SK-N-MC (cell line): ENCODE results near the gene CYP1A2.
"Not testable (repeated sequence)": the region's sequence is repeated elsewhere in the genome, so short reads cannot be mapped to it uniquely, and the experiment has no call there.

Source experiments
- DNase-seq: peaks from one replicate; pipeline ENCODE4 v3.0.0-alpha.2; 2011; ENCODE audit warnings: low read depth, low spot score
- H3K27ac ChIP-seq: fragments of 200-600 bp; sonication (generic); 2 replicates; pipeline ENCODE4 v1.5.1; 2016; ENCODE audit warnings: mixed run types
- H3K36me3 ChIP-seq: fragments of 200-600 bp; sonication (generic); 2 replicates; pipeline ENCODE4 v1.6.1; 2017; ENCODE audit warnings: antibody characterized with exemption, low read length, mixed read lengths; ENCODE audit not compliant: insufficient read depth
- H3K4me3 ChIP-seq: fragments of 200-600 bp; sonication (generic); 2 replicates; pipeline ENCODE4 v1.5.1; 2016
- H3K9ac ChIP-seq: fragments of 200-600 bp; sonication (generic); 2 replicates; pipeline ENCODE4 v1.8.0; 2017; ENCODE audit warnings: mixed run types, mixed read lengths; ENCODE audit not compliant: insufficient read length
- H3K9me3 ChIP-seq: fragments of 200-600 bp; sonication (generic); 2 replicates; pipeline ENCODE4 v1.6.1; 2017; ENCODE audit warnings: low read depth, mild to moderate bottlenecking, antibody characterized with exemption, low read length, moderate library complexity, mixed read lengths
- EZH2 ChIP-seq: fragments of 200-600 bp; sonication (generic); IDR thresholded peaks from one replicate; pipeline ENCODE4 v1.6.1; 2017; ENCODE audit warnings: antibody characterized with exemption
- FOXP2 ChIP-seq: optimal IDR thresholded peaks from 2 replicates; pipeline ENCODE3; 2011; ENCODE audit warnings: mild to moderate bottlenecking, moderate library complexity; ENCODE audit not compliant: insufficient read depth; ENCODE audit errors: extremely low read length, control extremely low read depth
- POLR2AphosphoS5 ChIP-seq: IDR thresholded peaks from 2 replicates; pipeline ENCODE4 v1.6.1; 2012; ENCODE audit warnings: mild to moderate bottlenecking, low read depth, low read length, borderline replicate concordance

CYP1A2 gene

GRCh38 chr15:74723754-74724334 is 24.8 kb upstream of the CYP1A2 start:
- DNase-seq = peak; percentile 52
- no peak overlapping the region for H3K9ac ChIP-seq

DNA sequence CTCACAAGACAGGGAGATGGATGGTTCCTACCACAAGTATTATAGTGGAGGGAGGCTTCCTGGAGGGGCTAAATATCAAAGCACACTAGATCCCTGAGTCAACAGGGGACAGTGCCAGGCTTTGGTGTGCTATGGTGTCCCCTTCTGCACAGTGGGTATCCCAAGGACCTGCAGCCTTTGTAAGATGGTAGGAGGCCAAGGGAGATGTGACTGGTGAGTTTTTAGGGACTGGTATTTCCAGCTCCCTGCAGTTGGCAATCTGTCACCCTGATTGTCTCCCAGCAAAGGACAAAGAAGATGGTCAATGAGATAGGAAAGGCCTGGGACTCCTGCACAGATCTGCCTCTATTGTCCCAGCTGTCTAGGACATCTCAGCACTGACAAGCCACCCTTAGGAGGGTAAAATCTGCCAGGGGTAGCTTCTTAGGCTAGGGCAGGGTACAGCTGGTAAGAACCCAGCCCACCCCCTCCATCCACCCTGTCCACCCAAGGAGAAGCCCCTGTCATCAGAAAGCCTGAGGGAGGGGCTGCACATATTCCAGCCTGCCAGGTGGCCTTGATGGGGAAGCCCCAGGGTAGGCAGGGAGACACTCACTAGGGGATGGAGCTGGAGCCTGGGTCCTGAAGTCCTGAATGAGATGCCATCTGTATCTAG is 23.9 kb upstream of the CYP1A2 start:
- Histone ChIP-seq H3K9ac (no peak overlapping the region), H3K36me3 (no peaks in the 10 kb centered on the region), H3K9me3 (no peaks in the 10 kb centered on the region), H3K4me3 (no peak overlapping the region), H3K27ac (no peak overlapping the region)
- TF ChIP-seq FOXP2 = no peak
- no peak for DNase-seq

More at GRCh38 chr15:74723754-74724334, 24.8 kb upstream of the CYP1A2 start:
- Histone ChIP-seq H3K27ac (no peak overlapping the region), H3K4me3 (no peak overlapping the region), H3K36me3 (no peaks in the 10 kb centered on the region), H3K9me3 (no peaks in the 10 kb centered on the region)
- TF ChIP-seq POLR2AphosphoS5 (no peak), FOXP2 (no peak), EZH2 (no peak)

- Histone ChIP-seq H3K27ac (no peak within 1 kb of the TSS), H3K4me3 (peak within 1 kb of the TSS; percentile 74), H3K36me3 (no peaks in the 10 kb centered on the region), H3K9ac (no peak within 1 kb of the TSS), H3K9me3 (no peaks in the 10 kb centered on the region)
- DNase-seq = no peak
- TF ChIP-seq FOXP2 (no peak), POLR2AphosphoS5 (no peak), EZH2 (no peak)
These were observed 23.3 kb upstream of the CYP1A2 start, which contains the start of gene CYP1A1 for GRCh38 chr15:74725225-74725774. CYP1A1 (minus strand) TSS chr15:74725528; CDS start chr15:74723097, 2,431 bp downstream.

- TF ChIP-seq EZH2 (no peak), POLR2AphosphoS5 (no peak), FOXP2 (no peak)
- DNase-seq = no peak
- H3K9ac ChIP-seq = no peak overlapping the region
- no peaks in the 10 kb centered on the region for H3K9me3 ChIP-seq
- H3K27ac ChIP-seq = no peak overlapping the region
- peak overlapping the region; percentile 74 for H3K4me3 ChIP-seq
- H3K36me3 ChIP-seq = no peaks in the 10 kb centered on the region
These were observed 22.5 kb upstream of the CYP1A2 start for GRCh38 chr15:74725845-74726773.

DNA sequence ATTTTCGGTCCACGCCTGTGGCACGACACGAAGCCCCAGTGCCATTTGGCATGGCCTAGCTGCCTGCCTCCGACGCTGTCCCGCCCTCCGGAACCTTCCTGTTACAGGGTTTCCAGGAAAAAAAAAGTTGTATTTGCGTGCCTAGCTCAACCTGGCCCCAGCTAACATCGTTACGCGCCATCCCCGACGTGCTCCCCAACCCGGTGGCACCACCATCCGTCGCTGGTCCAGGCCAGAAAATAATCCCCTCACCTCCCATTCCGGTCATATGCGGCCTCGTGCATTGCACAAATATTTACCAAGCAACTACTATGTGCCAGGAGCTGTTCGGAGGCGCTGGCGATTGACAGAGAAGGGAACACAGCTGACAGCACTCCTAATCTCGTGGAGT is 21.9 kb upstream of the CYP1A2 start:
- DNase-seq = no peak
- Histone ChIP-seq H3K9ac (no peak overlapping the region), H3K4me3 (no peak overlapping the region)

GRCh38 chr15:74727727-74728126 is 20.9 kb upstream of the CYP1A2 start:
- no peak overlapping the region for H3K9ac ChIP-seq
- H3K27ac ChIP-seq = no peak overlapping the region
- no peaks in the 10 kb centered on the region for H3K36me3 ChIP-seq
- H3K9me3 ChIP-seq = no peaks in the 10 kb centered on the region
- no peak for DNase-seq
- TF ChIP-seq POLR2AphosphoS5 (no peak), FOXP2 (no peak), EZH2 (no peak)
- no peak overlapping the region for H3K4me3 ChIP-seq

More for the DNA sequence above, 21.9 kb upstream of the CYP1A2 start:
- H3K9me3 ChIP-seq = no peaks in the 10 kb centered on the region
- H3K36me3 ChIP-seq = no peaks in the 10 kb centered on the region
- H3K27ac ChIP-seq = no peak overlapping the region
- TF ChIP-seq EZH2 (no peak), POLR2AphosphoS5 (no peak), FOXP2 (no peak)

DNA sequence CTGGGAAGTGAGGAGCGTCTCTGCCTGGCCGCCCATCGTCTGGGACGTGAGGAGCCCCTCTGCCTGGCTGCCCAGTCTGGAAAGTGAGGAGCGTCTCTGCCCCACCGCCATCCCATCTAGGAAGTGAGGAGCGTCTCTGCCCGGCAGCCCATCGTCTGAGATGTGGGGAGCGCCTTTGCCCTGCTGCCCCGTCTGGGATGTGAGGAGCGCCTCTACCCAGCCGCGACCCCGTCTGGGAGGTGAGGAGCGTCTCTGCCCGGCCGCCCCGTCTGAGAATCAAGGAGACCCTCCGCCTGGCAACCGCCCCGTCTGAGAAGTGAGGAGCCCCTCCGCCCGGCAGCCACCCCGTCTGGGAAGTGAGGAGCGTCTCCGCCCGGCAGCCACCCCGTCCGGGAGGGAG is 19.9 kb upstream of the CYP1A2 start:
- H3K36me3 ChIP-seq, H3K27ac ChIP-seq, H3K4me3 ChIP-seq, H3K9ac ChIP-seq, DNase-seq, H3K9me3 ChIP-seq: not testable (repeated sequence)

DNA sequence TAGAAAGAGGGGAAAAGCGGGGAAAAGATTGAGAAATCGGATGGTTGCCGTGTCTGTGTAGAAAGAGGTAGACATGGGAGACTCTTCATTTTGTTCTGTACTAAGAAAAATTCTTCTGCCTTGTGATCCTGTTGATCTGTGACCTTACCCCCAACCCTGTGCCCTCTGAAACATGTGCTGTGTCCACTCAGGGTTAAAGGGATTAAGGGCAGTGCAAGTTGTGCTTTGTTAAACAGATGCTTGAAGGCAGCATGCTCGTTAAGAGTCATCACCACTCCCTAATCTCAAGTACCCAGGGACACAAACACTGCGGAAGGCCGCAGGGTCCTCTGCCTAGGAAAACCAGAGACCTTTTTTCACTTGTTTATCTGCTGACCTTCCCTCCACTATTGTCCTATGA is 19.3 kb upstream of the CYP1A2 start:
- not testable (repeated sequence) for H3K27ac ChIP-seq, DNase-seq, H3K9me3 ChIP-seq, H3K36me3 ChIP-seq, H3K9ac ChIP-seq, H3K4me3 ChIP-seq
